GM12801 (cell line): Measurements from ENCODE around the gene GCKR.

Experiments
- TF ChIP-seq, protein P1 (sequence below): IDR thresholded peaks from one replicate; pipeline ENCODE4 v1.5.1; 2011; ENCODE audit warnings: control low read depth; ENCODE audit not compliant: insufficient read length; ENCODE audit errors: extremely low read depth

The GCKR gene

DNA sequence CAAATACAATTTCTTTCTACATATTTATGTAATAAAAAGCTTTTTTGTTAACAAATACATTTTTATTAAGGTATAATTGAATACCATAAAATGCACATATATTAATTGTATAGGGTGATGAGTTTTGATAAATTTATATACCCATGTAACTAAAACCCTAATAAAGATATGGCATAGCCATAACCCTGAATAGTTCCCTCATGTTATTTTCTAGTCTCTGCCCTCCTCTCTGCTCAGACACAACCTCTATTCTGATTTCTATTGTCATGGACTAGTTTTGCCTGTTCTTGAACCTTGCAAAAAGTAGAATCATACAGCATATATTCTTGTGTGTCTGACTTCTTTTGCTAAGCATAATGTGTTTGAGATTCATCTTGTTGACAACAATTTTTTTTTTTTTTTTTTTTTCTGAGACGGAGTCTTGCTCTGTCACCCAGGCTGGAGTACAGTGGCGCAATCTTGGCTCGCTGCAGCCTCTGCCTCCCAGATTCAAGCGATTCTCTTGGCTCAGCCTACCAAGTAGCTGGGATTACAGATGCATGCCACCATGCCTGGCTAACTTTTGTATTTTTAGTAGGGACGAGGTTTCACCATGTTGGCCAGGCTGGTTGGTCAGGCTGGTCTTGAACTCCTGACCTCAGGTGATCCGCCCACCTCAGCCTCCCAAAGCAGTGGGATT, 47.6 kb downstream of the GCKR start:
- TF ChIP-seq, protein P1, sequence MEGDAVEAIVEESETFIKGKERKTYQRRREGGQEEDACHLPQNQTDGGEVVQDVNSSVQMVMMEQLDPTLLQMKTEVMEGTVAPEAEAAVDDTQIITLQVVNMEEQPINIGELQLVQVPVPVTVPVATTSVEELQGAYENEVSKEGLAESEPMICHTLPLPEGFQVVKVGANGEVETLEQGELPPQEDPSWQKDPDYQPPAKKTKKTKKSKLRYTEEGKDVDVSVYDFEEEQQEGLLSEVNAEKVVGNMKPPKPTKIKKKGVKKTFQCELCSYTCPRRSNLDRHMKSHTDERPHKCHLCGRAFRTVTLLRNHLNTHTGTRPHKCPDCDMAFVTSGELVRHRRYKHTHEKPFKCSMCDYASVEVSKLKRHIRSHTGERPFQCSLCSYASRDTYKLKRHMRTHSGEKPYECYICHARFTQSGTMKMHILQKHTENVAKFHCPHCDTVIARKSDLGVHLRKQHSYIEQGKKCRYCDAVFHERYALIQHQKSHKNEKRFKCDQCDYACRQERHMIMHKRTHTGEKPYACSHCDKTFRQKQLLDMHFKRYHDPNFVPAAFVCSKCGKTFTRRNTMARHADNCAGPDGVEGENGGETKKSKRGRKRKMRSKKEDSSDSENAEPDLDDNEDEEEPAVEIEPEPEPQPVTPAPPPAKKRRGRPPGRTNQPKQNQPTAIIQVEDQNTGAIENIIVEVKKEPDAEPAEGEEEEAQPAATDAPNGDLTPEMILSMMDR, result no peak

DNA sequence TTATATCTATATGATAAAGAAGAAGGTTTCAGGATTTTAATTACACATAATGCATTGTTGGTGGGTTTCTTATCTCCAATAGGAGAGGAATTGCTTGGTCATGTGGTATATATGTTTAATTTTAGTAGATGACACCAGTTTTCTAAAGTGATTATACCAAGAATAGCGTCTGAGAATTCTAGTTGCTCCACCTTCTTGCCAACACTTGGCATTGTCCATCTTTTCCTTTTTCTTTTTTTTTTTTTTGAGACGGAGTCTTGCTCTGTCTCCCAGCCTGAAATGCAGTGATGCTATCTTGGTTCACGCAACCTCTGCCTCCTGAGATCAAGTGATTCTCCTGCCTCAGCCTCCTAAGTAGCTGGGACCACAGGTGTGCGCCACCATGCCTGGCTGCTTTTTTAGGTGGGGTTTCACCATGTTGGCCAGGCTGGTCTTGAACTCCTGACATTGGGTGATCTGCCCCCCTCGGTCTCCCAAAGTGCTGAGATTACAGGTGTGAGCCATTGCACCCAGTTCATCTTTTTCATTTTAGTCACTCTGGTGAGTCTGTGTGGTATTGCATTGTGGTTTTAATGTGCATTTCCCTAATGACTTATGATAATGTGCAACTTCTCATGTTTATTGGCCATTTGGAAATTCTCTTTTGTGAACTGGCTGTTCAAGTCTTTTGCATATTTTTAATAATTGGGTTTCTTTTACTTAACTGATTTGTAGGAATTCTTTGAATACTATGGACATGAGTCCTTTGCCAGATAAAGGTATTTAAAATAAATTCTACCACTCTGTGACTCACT, 48.9 kb downstream of the GCKR start:
- TF ChIP-seq, protein P1, result no peak

DNA sequence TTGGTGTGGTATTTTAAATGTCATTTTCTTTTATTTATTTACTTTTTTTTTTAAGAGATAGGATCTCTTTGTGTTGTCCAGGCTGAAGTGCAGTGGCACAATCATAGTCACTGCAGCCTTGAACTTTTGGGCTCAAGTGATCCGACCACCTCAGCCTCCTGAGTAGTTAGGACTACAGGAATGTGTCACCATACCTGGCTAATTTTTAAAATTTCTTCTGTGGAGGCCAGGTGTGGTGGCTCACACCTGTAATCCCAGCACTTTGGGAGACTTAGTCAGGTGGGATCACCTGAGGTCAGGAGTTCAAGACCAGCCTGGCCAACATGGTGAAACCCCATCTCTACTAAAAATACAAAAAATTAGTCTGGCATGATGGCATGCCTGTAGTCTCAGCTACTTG, 52.7 kb downstream of the GCKR start:
- TF ChIP-seq, protein P1, result no peak

DNA sequence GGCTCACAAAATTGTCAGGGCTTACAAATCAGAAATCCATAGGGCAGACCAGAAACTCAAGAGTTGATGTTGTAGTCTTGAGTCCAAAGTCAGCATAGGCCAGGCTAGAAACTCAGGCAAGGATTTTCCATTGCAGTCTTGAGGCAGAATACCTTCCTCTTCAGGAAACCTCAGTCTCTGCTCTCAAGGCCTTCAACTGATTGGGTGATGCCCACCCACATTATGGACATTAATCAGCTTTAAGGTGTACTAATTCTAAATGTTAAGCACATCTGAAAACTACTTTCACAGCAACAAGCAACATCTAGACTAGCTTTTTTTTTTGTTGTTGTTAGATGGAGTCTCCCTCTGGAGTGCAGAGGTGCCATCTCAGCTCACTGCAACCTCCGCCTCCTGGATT, 54.9 kb downstream of the GCKR start:
- TF ChIP-seq, protein P1, result no peak

DNA sequence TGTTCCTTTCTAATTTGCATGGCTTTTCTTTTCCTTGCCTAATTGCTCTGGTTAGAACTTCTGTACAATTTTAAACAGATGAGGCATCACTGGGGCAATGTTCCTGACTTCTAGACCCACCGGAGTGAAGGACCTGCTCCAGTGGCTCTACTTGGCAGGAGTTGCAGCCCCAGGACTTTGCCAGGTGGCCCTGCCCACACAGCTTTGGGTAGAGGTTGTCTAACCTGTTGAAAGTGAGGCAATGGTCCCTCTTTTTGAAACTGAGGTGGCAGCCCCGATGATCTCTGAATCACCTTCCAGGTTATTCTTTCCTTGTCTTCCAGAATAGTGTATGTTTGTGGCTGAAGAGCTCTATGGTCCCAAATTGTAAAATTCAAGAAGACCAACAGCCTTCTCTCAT, 56.3 kb downstream of the GCKR start:
- TF ChIP-seq, protein P1, result no peak

DNA sequence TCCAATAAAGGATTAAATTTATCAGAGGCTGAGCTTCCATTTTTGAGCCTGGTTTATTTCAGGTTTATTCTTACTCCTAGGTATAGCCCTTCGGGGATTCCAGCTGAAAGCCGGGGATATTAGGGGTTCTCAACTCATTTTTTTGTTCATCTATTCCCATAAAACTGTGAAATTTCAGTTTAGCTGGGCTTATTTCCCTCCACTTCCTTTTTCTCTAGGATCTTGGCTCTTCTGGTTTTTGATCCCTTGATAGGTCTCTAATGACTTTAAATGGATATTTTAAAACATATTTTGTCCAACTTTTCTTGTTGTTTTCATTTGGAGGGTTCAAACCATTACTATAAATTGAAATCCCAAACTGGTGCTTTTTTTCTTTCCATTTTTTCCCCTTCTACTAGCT, 62.6 kb downstream of the GCKR start:
- TF ChIP-seq, protein P1, result no peak

DNA sequence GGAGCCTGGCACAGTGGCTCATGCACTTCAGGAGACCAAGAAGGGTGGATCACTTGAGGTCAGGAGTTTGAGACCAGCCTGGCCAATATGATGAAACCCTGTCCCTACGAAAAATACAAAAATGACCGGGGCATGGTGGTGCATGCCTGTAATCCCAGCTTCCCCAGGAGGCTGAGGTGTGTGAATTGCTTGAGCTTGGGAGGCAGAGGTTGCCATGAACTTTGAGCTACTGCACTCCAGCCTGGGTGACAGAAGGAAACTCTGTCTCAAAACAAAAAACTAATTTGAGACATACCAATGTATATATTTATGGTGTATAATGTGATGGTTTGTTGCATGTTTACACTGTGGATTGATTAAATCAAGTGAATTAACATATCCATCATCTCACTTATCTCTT, 64.4 kb downstream of the GCKR start:
- TF ChIP-seq, protein P1, result no peak
